GM10266 (cell line): ENCODE results near the gene ADAMTSL1.

Experiments used
- DNase-seq: peaks from one replicate; pipeline ENCODE4 v3.0.0; 2012; ENCODE audit errors: extremely low spot score
- TF ChIP-seq, protein P1 (sequence below): IDR thresholded peaks from 2 replicates; pipeline ENCODE4 v1.5.1; 2012; ENCODE audit warnings: mild to moderate bottlenecking, low read depth; ENCODE audit not compliant: control insufficient read depth, insufficient read depth; ENCODE audit errors: missing control alignments

Gene ADAMTSL1

GRCh38 chr9:18489861-18490260 is 15.9 kb downstream of the ADAMTSL1 start:
- TF ChIP-seq, protein P1, sequence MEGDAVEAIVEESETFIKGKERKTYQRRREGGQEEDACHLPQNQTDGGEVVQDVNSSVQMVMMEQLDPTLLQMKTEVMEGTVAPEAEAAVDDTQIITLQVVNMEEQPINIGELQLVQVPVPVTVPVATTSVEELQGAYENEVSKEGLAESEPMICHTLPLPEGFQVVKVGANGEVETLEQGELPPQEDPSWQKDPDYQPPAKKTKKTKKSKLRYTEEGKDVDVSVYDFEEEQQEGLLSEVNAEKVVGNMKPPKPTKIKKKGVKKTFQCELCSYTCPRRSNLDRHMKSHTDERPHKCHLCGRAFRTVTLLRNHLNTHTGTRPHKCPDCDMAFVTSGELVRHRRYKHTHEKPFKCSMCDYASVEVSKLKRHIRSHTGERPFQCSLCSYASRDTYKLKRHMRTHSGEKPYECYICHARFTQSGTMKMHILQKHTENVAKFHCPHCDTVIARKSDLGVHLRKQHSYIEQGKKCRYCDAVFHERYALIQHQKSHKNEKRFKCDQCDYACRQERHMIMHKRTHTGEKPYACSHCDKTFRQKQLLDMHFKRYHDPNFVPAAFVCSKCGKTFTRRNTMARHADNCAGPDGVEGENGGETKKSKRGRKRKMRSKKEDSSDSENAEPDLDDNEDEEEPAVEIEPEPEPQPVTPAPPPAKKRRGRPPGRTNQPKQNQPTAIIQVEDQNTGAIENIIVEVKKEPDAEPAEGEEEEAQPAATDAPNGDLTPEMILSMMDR = no peak
- DNase-seq = no peak

- DNase-seq = no peak
- TF ChIP-seq, protein P1 = no peak
Observed at GRCh38 chr9:18490641-18491370, 16.9 kb downstream of the ADAMTSL1 start.

DNA sequence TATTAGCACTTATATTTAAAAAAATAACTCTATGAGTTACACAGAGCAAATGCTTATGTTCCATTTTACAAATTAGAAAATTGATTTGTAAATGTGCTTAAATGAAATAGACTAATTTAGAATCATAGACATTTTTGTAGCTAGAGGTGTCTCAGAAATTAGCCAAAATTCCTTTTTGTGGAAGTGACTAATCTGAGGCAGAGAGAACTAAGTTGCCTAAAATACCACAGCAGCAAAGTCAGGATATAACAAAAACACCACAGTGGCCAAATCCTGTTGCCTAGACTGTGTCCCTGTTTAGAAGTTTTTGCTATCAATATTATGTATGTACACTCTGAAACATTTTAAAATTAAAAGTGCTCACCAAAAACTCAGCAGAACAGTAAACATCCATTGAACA is 18.7 kb downstream of the ADAMTSL1 start:
- TF ChIP-seq, protein P1 = no peak
- no peak for DNase-seq

- DNase-seq = no peak
- TF ChIP-seq, protein P1 = no peak
Observed at GRCh38 chr9:18493451-18493993, 19.6 kb downstream of the ADAMTSL1 start.

DNA sequence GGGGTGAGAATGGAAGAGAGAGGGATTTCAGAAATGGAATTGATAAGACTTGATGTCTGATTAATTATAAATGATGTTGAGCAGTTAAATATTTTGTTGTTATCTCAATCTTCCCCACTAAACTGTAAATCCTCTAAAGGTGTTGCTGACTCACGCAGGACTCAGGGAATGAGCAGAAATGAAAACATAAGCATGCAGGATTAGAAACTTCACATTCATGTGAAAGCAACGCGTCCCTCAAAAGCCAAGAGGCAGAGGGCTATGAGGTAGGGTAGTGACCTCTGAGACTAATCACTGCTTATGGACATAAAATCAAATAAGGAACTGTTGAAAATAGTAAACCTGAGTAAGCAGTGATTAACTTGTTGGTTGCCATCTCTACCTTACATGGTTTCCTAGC is 21.1 kb downstream of the ADAMTSL1 start:
- DNase-seq = no peak

GRCh38 chr9:18496256-18497000 is 22.5 kb downstream of the ADAMTSL1 start:
- DNase-seq = no peak
- TF ChIP-seq, protein P1 = no peak

More for the DNA sequence above, 21.1 kb downstream of the ADAMTSL1 start:
- TF ChIP-seq, protein P1 = no peak

GRCh38 chr9:18499062-18499461 is 25.1 kb downstream of the ADAMTSL1 start:
- TF ChIP-seq, protein P1 = no peak
- no peak for DNase-seq
